H1 (cell line): ENCODE measurements around the gene PIMREG. TPM values are rescaled to one million over a fixed set of nuclear protein-coding genes. Genes with fewer than 3 reads are reported as not detected.
A peak's percentile ranks its signal among the peaks of the same experiment; 100 is the strongest.

Source experiments
- CTCF ChIA-PET: fragments of 300-600 bp; sonication (Branson Sonifier 250); formaldehyde crosslinking; loops from one replicate; lab custom pipeline; 2021; ENCODE audit not compliant: partially characterized antibody; lab: Charles Lee
- POLR2A ChIA-PET: fragments of 300-600 bp; sonication (Branson Sonifier 250); formaldehyde crosslinking; loops from one replicate; lab custom pipeline; 2021; ENCODE audit warnings: inconsistent platforms; ENCODE audit not compliant: partially characterized antibody; lab: Charles Lee
- DNase-seq, 2 experiments: peaks; one replicate each; pipeline versions ENCODE4 v3.0.0 to v3.0.0-alpha.2; 2010 to 2022; ENCODE audit warnings: low spot score in 2 of 2, low read depth in 1 of 2, mixed read lengths in 1 of 2
- FAIRE-seq: peaks from 2 replicates; lab custom pipeline; 2011; peaks lifted over from hg19 to GRCh38; lab: Jason Lieb, UNC
- H2AFZ ChIP-seq: 2 replicates; pipeline ENCODE4 v1.8.1; 2012; ENCODE audit warnings: low read length, inconsistent platforms
- H2AK5ac ChIP-seq: 2 replicates; pipeline ENCODE4 v1.6.1; 2013; ENCODE audit warnings: low read depth, low read length
- H2BK120ac ChIP-seq: replicated peaks from 2 replicates; pipeline ENCODE3; 2013; ENCODE audit warnings: low read depth, low read length, inconsistent platforms
- H2BK12ac ChIP-seq: 2 replicates; pipeline ENCODE4 v1.6.1; 2013; ENCODE audit warnings: low read depth, low read length
- H2BK15ac ChIP-seq: 2 replicates; pipeline ENCODE4 v1.6.1; 2013; ENCODE audit warnings: low read length
- H2BK20ac ChIP-seq: 2 replicates; pipeline ENCODE4 v1.6.1; 2013; ENCODE audit warnings: low read length
- H2BK5ac ChIP-seq: 2 replicates; pipeline ENCODE4 v1.6.1; 2013; ENCODE audit warnings: low read depth, low read length
- H3K14ac ChIP-seq: 2 replicates; pipeline ENCODE4 v1.6.1; 2013; ENCODE audit warnings: inconsistent platforms; ENCODE audit not compliant: insufficient read length
- H3K18ac ChIP-seq: 2 replicates; pipeline ENCODE4 v1.6.1; 2013; ENCODE audit warnings: low read length; ENCODE audit errors: extremely low read depth
- H3K23ac ChIP-seq: 2 replicates; pipeline ENCODE4 v1.6.1; 2013; ENCODE audit warnings: inconsistent platforms; ENCODE audit not compliant: insufficient read length
- H3K23me2 ChIP-seq: 2 replicates; pipeline ENCODE4 v1.6.1; 2013; ENCODE audit warnings: low read depth, low read length
- H3K27ac ChIP-seq: 2 replicates; pipeline ENCODE4 v1.6.1; 2011; ENCODE audit warnings: low read depth, low read length, inconsistent platforms
- H3K27me3 ChIP-seq, 4 experiments: replicated peaks in 1 of 4; 1 replicate in 1 of 4; 2 replicates in 3 of 4; pipeline versions ENCODE4 v1.6.1 to v1.8.1; 2011 to 2013; ENCODE audit warnings: low read length in 3 of 4, mild to moderate bottlenecking in 3 of 4, inconsistent platforms in 2 of 4, mixed read lengths in 2 of 4, moderate library complexity in 1 of 4; ENCODE audit not compliant: control insufficient read depth in 3 of 4, insufficient read depth in 3 of 4; ENCODE audit errors: extremely low read depth in 1 of 4
- H3K36me3 ChIP-seq, 4 experiments: 2 replicates each; pipeline versions ENCODE4 v1.6.1 to v1.8.1; 2011 to 2013; ENCODE audit warnings: mild to moderate bottlenecking in 4 of 4, low read length in 3 of 4, moderate library complexity in 2 of 4, control low read depth in 1 of 4, inconsistent platforms in 1 of 4; ENCODE audit not compliant: insufficient read depth in 4 of 4, control insufficient read depth in 2 of 4
- H3K4ac ChIP-seq: replicated peaks from 2 replicates; pipeline ENCODE3; 2013; ENCODE audit warnings: low read length, low read depth, mixed read lengths, inconsistent platforms; ENCODE audit not compliant: insufficient read length
- H3K4me1 ChIP-seq, 4 experiments: replicated peaks in 1 of 4; 1 replicate in 1 of 4; 2 replicates in 3 of 4; pipeline versions ENCODE4 v1.6.1 to v1.8.1; 2011 to 2013; ENCODE audit warnings: low read length in 3 of 4, inconsistent platforms in 2 of 4, mixed read lengths in 1 of 4; ENCODE audit not compliant: insufficient read depth in 4 of 4, control insufficient read depth in 3 of 4
- H3K4me2 ChIP-seq, 2 experiments: 2 replicates each; pipeline versions ENCODE4 v1.6.1 to v1.8.1; 2011 to 2013; ENCODE audit warnings: low read depth in 2 of 2, low read length in 2 of 2, control low read depth in 1 of 2, inconsistent platforms in 1 of 2, mild to moderate bottlenecking in 1 of 2; ENCODE audit not compliant: insufficient read depth in 1 of 2
- H3K4me3 ChIP-seq, 4 experiments: fragments of 200-600, 300-600 bp in 1 of 4; sonication (generic), shearing (Covaris generic), sonication (Bioruptor Twin) in 1 of 4; 2 replicates each; pipeline versions ENCODE4 v1.5.1 to v1.8.1; 2011 to 2016; ENCODE audit warnings: low read length in 4 of 4, low read depth in 3 of 4, control low read depth in 2 of 4, inconsistent platforms in 2 of 4, mild to moderate bottlenecking in 2 of 4, mixed read lengths in 1 of 4, moderate library complexity in 1 of 4; ENCODE audit not compliant: insufficient read depth in 2 of 4; ENCODE audit errors: extremely low read depth in 1 of 4
- H3K56ac ChIP-seq: replicated peaks from 2 replicates; pipeline ENCODE3; 2013; ENCODE audit warnings: low read depth, mild to moderate bottlenecking, mixed read lengths, low read length, inconsistent platforms; ENCODE audit not compliant: insufficient read length
- H3K79me1 ChIP-seq: 2 replicates; pipeline ENCODE4 v1.6.1; 2013; ENCODE audit warnings: low read depth, low read length, control low read depth
- H3K79me2 ChIP-seq, 2 experiments: 2 replicates each; pipeline versions ENCODE4 v1.6.1 to v1.8.1; 2012 to 2013; ENCODE audit warnings: low read length in 2 of 2, mild to moderate bottlenecking in 2 of 2, inconsistent platforms in 1 of 2; ENCODE audit not compliant: insufficient read depth in 2 of 2, control insufficient read depth in 1 of 2
- H3K9ac ChIP-seq, 4 experiments: replicated peaks in 1 of 4; 1 replicate in 1 of 4; 2 replicates in 3 of 4; pipeline versions ENCODE4 v1.6.1 to v1.8.1; 2011 to 2013; ENCODE audit warnings: low read depth in 3 of 4, low read length in 3 of 4, control low read depth in 2 of 4, mild to moderate bottlenecking in 2 of 4, moderate library complexity in 2 of 4, inconsistent platforms in 1 of 4; ENCODE audit errors: extremely low read depth in 1 of 4
- H3K9me3 ChIP-seq, 2 experiments: 2 replicates each; pipeline versions ENCODE4 v1.6.1 to v1.8.1; 2012 to 2013; ENCODE audit warnings: mild to moderate bottlenecking in 2 of 2, moderate library complexity in 2 of 2, control low read depth in 1 of 2, inconsistent platforms in 1 of 2, low read depth in 1 of 2, low read length in 1 of 2, mixed read lengths in 1 of 2; ENCODE audit not compliant: insufficient read depth in 2 of 2
- H4K20me1 ChIP-seq, 2 experiments: replicated peaks in 1 of 2; 2 replicates each; pipeline versions ENCODE3 to v1.8.1; 2011 to 2013; ENCODE audit warnings: inconsistent platforms in 2 of 2, low read length in 2 of 2, mild to moderate bottlenecking in 1 of 2; ENCODE audit not compliant: insufficient read depth in 2 of 2, control insufficient read depth in 1 of 2
- H4K5ac ChIP-seq: 2 replicates; pipeline ENCODE4 v1.6.1; 2013; ENCODE audit warnings: low read length, low read depth, mixed read lengths, inconsistent platforms; ENCODE audit not compliant: insufficient read length
- H4K8ac ChIP-seq: 2 replicates; pipeline ENCODE4 v1.8.0; 2013; ENCODE audit warnings: mild to moderate bottlenecking, moderate library complexity, low read length, inconsistent platforms; ENCODE audit not compliant: insufficient read depth; ENCODE audit errors: extremely low read depth
- H4K91ac ChIP-seq: replicated peaks from 2 replicates; pipeline ENCODE3; 2013; ENCODE audit warnings: low read length, mixed read lengths, inconsistent platforms; ENCODE audit not compliant: insufficient read length
- CEBPB ChIP-seq: IDR thresholded peaks from 2 replicates; pipeline ENCODE4 v1.6.1; 2012; ENCODE audit warnings: low read depth, low read length
- CHD2 ChIP-seq: IDR thresholded peaks from 2 replicates; pipeline ENCODE4 v1.6.1; 2012; ENCODE audit warnings: low read length, improper control_type of control experiment
- EP300 ChIP-seq, 2 experiments: IDR thresholded peaks; 1 replicate in 1 of 2; 2 replicates in 1 of 2; pipeline ENCODE4 v1.6.1; 2011 to 2012; ENCODE audit warnings: low read depth in 2 of 2, low read length in 2 of 2, mild to moderate bottlenecking in 2 of 2, borderline replicate concordance in 1 of 2, inconsistent platforms in 1 of 2, moderate library complexity in 1 of 2
- TCF12 ChIP-seq: IDR thresholded peaks from 2 replicates; pipeline ENCODE4 v1.6.1; 2011; ENCODE audit warnings: low read depth, mild to moderate bottlenecking, low read length
- TEAD4 ChIP-seq: IDR thresholded peaks from 2 replicates; pipeline ENCODE4 v1.6.1; 2012; ENCODE audit warnings: low read depth, low read length, inconsistent platforms, mixed read lengths
- ZNF274 ChIP-seq: IDR thresholded peaks from 2 replicates; pipeline ENCODE4 v1.7.0; 2012; ENCODE audit warnings: low read length, borderline replicate concordance; ENCODE audit errors: extremely low read depth
- WGBS, 2 experiments: shearing (Covaris generic) in 1 of 2; methylation state at CpG; one replicate each; pipeline versions ENCODE4 v1.1.6 to v1.1.7; 2013 to 2015; ENCODE audit warnings: low lambda C conversion rate in 2 of 2, mixed read lengths in 2 of 2, inconsistent platforms in 1 of 2, low coverage in 1 of 2, missing lambda C conversion rate in 1 of 2; ENCODE audit not compliant: insufficient replicate concordance in 2 of 2, insufficient coverage in 1 of 2, insufficient read length in 1 of 2; ENCODE audit errors: extremely low coverage in 1 of 2, missing lambda C conversion rate in 1 of 2; 5-methylcytosine and 5-hydroxymethylcytosine counted together
- polyA plus RNA-seq, 7 experiments: library from polyadenylated mRNA; depleted of rRNA in 3 of 7; stranded (reverse) in 5 of 7; unstranded in 2 of 7; fragments of >200 nt in 5 of 7; fragments of 200-250 nt in 2 of 7; gene quantifications; 1 replicate in 5 of 7; 2 replicates in 1 of 7; 4 replicates in 1 of 7; pipeline versions ENCODE4 v1.2.1 to v1.2.3, GENCODE V29; 2011 to 2013; ENCODE audit warnings: missing spikeins in 2 of 7, mixed read lengths in 2 of 7
- total RNA-seq: library from RNA; stranded (reverse); fragmentation: NEBNext Ultra II Directional; extraction: Animal tissue kit (Norgen Biotek cat#: 25700); gene quantifications from 2 replicates; pipeline ENCODE4 v1.2.1, GENCODE V29; 2021

The PIMREG gene
- total and polyA plus RNA-seq, 2 of the 8 experiments (the other 6 are each of a cell fraction or from before 2014, with no cell fraction given), result 133 to 148 TPM

DNA sequence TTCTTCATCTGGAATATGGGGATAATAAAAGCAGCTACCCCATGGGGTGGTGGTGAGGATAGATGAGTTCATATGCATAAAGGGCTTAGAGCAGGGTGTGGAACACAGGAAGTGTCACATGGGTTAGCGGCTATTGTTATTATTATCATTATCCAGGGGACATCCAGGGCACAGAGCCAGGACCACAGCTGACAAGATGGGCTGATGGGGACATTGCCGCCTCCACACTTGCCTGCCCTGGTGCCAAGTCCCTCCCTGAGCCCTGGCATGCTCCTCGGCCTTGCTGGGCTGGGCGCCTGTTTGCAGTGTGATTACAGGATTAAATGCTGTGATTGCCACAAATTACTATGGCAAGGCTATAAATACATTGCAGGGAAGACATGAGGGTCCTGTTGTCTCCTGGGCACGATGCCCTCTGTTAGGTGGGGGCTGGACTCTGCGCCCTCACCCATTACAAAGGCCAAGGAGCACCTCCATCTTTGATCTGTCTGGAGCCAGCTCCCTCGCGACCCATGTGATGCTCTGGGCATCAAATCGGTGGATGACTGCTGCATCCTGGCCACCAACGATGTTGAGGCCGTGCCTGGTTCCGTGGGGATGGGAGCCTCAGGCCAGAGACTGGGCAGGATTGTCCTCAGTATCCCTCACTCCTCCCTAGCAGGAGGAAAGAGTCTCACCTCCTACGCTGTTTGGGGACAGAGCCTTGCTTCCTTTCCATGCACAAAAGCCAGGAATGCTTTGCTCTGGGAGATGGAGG, 43.2 kb downstream of the PIMREG start:
- H3K23ac ChIP-seq, result no peak overlapping the region
- CTCF ChIA-PET, result interaction anchor here (0.6 to 4.6 kb wide), 5 partner anchors 12 to 65 kb away, joined by 3 to 23 read pairs (median 3); no protein-coding TSS in a partner anchor
- no peak overlapping the region for H4K91ac ChIP-seq
- H3K18ac ChIP-seq, result peak overlapping the region; percentile 24; the same call in 1 of the 2 replicates
- no peak overlapping the region for H3K14ac ChIP-seq
- FAIRE-seq, result no peak
- no peaks in the 10 kb centered on the region for H3K9me3 ChIP-seq
- H3K4me2 ChIP-seq, result no peak overlapping the region; a peak in 1 of 4 replicates
- no peak overlapping the region for H3K9ac ChIP-seq
- H4K5ac ChIP-seq, result no peak overlapping the region
- no peaks in the 10 kb centered on the region for H3K36me3 ChIP-seq
- 0 out of 2 replicates have a peak overlapping the region, but pooled peaks have one; percentile 31 for H2BK5ac ChIP-seq
- POLR2A ChIA-PET, result interaction anchor here (1.3 kb wide), 2 partner anchors 10 to 62 kb away, joined by 3 to 4 read pairs; no protein-coding TSS in a partner anchor
- no peaks in the 10 kb centered on the region for H3K79me2 ChIP-seq
- WGBS, 2 experiments, result 89% methylated on average over 13 of the region's 13 CpGs; no CpG with 5 or more reads in 1 of the 2 experiments
- H2AFZ ChIP-seq, result no peak overlapping the region
- H2AK5ac ChIP-seq, result peak overlapping the region; percentile 89; the same call in 1 of the 2 replicates
- no peak overlapping the region for H3K56ac ChIP-seq
- H4K8ac ChIP-seq, result no peak overlapping the region
- H3K27ac ChIP-seq, result no peak overlapping the region
- no peaks in the 10 kb centered on the region for H3K23me2 ChIP-seq
- peak overlapping the region; percentile 62; the same call in 1 of the 2 replicates for H2BK20ac ChIP-seq
- no peak for DNase-seq
- H2BK15ac ChIP-seq, result peak overlapping the region; percentile 55; the same call in 1 of the 2 replicates
- no peak overlapping the region for H2BK120ac ChIP-seq
- peak overlapping the region; percentile 69 for H3K4ac ChIP-seq
- no peaks in the 10 kb centered on the region for H3K79me1 ChIP-seq
- no peak overlapping the region for H3K4me3 ChIP-seq
- H4K20me1 ChIP-seq, result no peaks in the 10 kb centered on the region
- peak overlapping the region; percentile 83 for H2BK12ac ChIP-seq
- H3K27me3 ChIP-seq, result no peaks in the 10 kb centered on the region
- H3K4me1 ChIP-seq, result peaks cover 3 to 22% (median 12%) of the 10 kb centered on the region in 4 experiments
- no peak for TF ChIP-seq EP300 (IDR thresholded peaks at IDR 0.05; ENCODE audit: borderline replicate concordance in 1 of 2, low read depth in 2 of 2, low read length in 2 of 2)
- TF ChIP-seq TCF12, result no peak
- TF ChIP-seq TEAD4, result no peak
- no peak for TF ChIP-seq ZNF274
- TF ChIP-seq CHD2, result no peak
- TF ChIP-seq CEBPB, result no peak
